OCI-LY3 (cell line): Measurements from ENCODE around the gene CPOX.
A peak's percentile ranks its signal among the peaks of the same experiment; 100 is the strongest.

Source experiments
- H2AFZ ChIP-seq: fragments of 200-600, 300-600 bp; shearing (Covaris generic); 2 replicates; pipeline ENCODE4 v1.6.0; 2014; ENCODE audit warnings: antibody characterized with exemption, low read depth, low read length
- H3K27ac ChIP-seq: fragments of 200-600, 300-600 bp; sonication (generic); 2 replicates; pipeline ENCODE4 v1.5.1; 2014; ENCODE audit warnings: mild to moderate bottlenecking, low read length, moderate library complexity, mixed read lengths
- H3K27me3 ChIP-seq: fragments of 200-600, 300-600 bp; sonication (generic); 2 replicates; pipeline ENCODE4 v1.6.1; 2014; ENCODE audit warnings: low read depth, low read length, mixed read lengths
- H3K36me3 ChIP-seq: fragments of 200-600, 300-600 bp; sonication (generic); replicated peaks from 2 replicates; pipeline ENCODE3; 2014; ENCODE audit warnings: low read depth, low read length, mixed read lengths
- H3K4me1 ChIP-seq: fragments of 300-600, 200-600 bp; sonication (generic); 2 replicates; pipeline ENCODE4 v1.6.1; 2014; ENCODE audit warnings: low read length, mixed read lengths
- H3K4me2 ChIP-seq: fragments of 200-600, 300-600 bp; sonication (generic); 2 replicates; pipeline ENCODE4 v1.6.1; 2014; ENCODE audit warnings: low read length, mixed read lengths
- H3K4me3 ChIP-seq: fragments of 300-600, 200-600 bp; sonication (generic); 2 replicates; pipeline ENCODE4 v1.5.1; 2014; ENCODE audit warnings: antibody characterized with exemption, mild to moderate bottlenecking, low read length, moderate library complexity
- H3K79me2 ChIP-seq: fragments of 300-600, 200-600 bp; shearing (Covaris generic); 2 replicates; pipeline ENCODE4 v1.6.1; 2014; ENCODE audit warnings: mild to moderate bottlenecking, low read length, mixed read lengths
- H3K9ac ChIP-seq: fragments of 300-600, 200-600 bp; shearing (Covaris generic); 2 replicates; pipeline ENCODE4 v1.6.0; 2014; ENCODE audit warnings: mild to moderate bottlenecking, low read length, moderate library complexity
- H3K9me3 ChIP-seq: fragments of 200-600, 300-600 bp; shearing (Covaris generic); 2 replicates; pipeline ENCODE4 v1.6.1; 2014; ENCODE audit warnings: low read length, mixed read lengths; ENCODE audit not compliant: insufficient read depth
- H4K20me1 ChIP-seq: fragments of 200-600, 300-600 bp; sonication (generic); 2 replicates; pipeline ENCODE4 v1.6.1; 2016; ENCODE audit warnings: low read length, mixed read lengths; ENCODE audit not compliant: insufficient read depth
- EZH2phosphoT487 ChIP-seq: fragments of 200-600 bp; shearing (Covaris generic); IDR thresholded peaks from 2 replicates; pipeline ENCODE4 v1.6.1; 2018; ENCODE audit warnings: antibody characterized with exemption, mixed run types, low read depth
- TF ChIP-seq, protein P1 (sequence below): fragments of 200-600, 300-600 bp; sonication (generic); IDR thresholded peaks from 2 replicates; pipeline ENCODE4 v1.5.1; 2014; ENCODE audit warnings: antibody characterized with exemption, low read length, low read depth

CPOX gene

DNA sequence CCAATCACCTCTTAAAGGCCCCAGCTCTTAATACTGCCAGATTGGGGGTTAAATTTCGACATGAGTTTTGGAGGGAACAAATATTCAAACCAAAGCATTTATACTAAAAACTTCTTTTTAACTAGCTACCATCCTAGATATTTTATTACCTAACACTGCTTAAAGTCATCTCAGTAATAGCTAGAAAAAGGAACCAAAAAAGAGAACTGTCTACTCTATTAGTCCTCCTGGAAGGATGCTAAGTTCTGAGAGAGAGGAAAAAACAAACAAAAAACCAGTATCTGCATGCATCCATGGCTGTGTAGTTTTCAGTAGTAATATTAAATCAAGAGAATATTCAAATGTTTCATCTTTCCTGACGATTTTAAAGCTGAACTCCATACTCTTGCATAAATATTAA is 5.8 kb downstream of the CPOX start:
- no peak for TF ChIP-seq EZH2phosphoT487
- TF ChIP-seq, protein P1, sequence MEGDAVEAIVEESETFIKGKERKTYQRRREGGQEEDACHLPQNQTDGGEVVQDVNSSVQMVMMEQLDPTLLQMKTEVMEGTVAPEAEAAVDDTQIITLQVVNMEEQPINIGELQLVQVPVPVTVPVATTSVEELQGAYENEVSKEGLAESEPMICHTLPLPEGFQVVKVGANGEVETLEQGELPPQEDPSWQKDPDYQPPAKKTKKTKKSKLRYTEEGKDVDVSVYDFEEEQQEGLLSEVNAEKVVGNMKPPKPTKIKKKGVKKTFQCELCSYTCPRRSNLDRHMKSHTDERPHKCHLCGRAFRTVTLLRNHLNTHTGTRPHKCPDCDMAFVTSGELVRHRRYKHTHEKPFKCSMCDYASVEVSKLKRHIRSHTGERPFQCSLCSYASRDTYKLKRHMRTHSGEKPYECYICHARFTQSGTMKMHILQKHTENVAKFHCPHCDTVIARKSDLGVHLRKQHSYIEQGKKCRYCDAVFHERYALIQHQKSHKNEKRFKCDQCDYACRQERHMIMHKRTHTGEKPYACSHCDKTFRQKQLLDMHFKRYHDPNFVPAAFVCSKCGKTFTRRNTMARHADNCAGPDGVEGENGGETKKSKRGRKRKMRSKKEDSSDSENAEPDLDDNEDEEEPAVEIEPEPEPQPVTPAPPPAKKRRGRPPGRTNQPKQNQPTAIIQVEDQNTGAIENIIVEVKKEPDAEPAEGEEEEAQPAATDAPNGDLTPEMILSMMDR: no peak
- peaks cover 11% of the 10 kb centered on the region for H3K36me3 ChIP-seq
- H3K27me3 ChIP-seq: peaks cover 5% of the 10 kb centered on the region; the same call in 1 of the 2 replicates
- H3K27ac ChIP-seq: no peak overlapping the region
- H2AFZ ChIP-seq: no peak overlapping the region
- H3K79me2 ChIP-seq: no peaks in the 10 kb centered on the region
- peak overlapping the region; percentile 61 for H3K4me2 ChIP-seq
- no peak overlapping the region for H3K9ac ChIP-seq
- peaks cover 18% of the 10 kb centered on the region for H3K4me1 ChIP-seq
- no peak overlapping the region for H3K4me3 ChIP-seq
- H4K20me1 ChIP-seq: peaks cover 8% of the 10 kb centered on the region; the same call in 1 of the 2 replicates
- no peaks in the 10 kb centered on the region for H3K9me3 ChIP-seq

DNA sequence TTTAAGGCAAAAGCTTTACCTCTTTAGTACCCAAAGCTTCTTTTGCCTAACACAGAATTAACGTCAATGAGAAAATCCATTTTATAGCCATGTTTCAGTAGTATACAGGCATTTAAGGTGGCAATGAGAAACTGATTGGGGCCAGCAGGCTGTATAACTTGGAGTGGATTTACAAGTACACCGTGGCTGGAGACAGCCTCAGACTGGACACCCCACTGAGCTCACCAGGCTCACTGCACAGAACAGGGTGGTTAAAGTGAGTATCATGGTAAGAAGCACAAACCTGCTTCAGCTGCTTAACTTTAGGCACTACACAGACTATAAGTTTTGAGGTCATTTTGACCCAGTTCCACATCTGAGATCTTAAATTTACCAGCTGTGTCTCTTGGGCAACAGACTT is 8.9 kb downstream of the CPOX start:
- Histone ChIP-seq H3K4me3 (no peak overlapping the region), H3K9ac (no peak overlapping the region), H3K27me3 (no peaks in the 10 kb centered on the region), H3K4me1 (peaks cover 13% of the 10 kb centered on the region), H3K4me2 (no peak overlapping the region), H3K79me2 (no peaks in the 10 kb centered on the region), H2AFZ (no peak overlapping the region), H3K36me3 (peaks cover 11% of the 10 kb centered on the region), H3K27ac (no peak overlapping the region), H4K20me1 (peaks cover 8% of the 10 kb centered on the region; the same call in 1 of the 2 replicates), H3K9me3 (no peaks in the 10 kb centered on the region)
- TF ChIP-seq, protein P1: no peak
- TF ChIP-seq EZH2phosphoT487: no peak

DNA sequence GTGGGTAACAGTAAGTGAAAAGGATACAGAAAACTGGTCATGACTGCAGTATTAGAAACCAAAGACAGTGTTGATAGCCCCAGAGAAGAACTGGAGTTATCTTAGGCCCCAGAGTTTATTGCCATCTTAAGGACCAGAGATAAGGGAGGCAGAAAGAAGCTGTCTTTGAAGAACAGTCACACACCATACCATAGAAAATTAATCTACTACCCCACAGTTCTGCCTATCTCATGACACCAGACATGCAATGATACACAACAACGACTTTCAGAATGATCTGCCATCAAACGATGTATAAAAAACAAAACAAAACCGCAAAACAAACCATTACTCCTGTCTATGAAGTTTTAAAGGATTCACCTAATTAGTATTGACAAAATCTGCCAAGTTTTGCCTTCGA is 9.6 kb downstream of the CPOX start:
- Histone ChIP-seq H4K20me1 (peaks cover 8% of the 10 kb centered on the region; the same call in 1 of the 2 replicates), H3K79me2 (no peaks in the 10 kb centered on the region), H3K9me3 (no peaks in the 10 kb centered on the region), H3K4me1 (peaks cover 13% of the 10 kb centered on the region), H2AFZ (no peak overlapping the region), H3K27ac (no peak overlapping the region), H3K27me3 (no peaks in the 10 kb centered on the region), H3K9ac (no peak overlapping the region), H3K36me3 (peaks cover 15% of the 10 kb centered on the region), H3K4me2 (no peak overlapping the region), H3K4me3 (no peak overlapping the region)
- TF ChIP-seq, protein P1: no peak
- TF ChIP-seq EZH2phosphoT487: no peak

DNA sequence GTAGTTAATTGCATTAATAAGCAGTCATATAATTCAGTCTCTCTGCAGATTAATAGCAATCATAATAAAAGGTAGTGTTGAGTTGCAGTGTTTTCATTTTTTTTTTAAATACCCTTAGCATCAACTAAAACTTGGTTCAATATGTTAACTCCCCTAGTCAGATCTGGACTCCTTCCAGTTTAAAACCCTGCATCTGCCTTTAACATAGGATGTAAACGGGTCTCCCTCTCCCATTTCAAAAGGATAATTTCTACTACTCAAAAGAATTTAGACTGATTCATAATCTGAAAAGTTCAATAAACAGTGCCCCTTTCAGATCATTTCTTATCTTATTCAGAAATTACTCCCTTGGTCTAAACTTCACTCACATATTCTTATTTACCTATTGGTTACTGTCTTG is 11.4 kb downstream of the CPOX start:
- Histone ChIP-seq H3K36me3 (peaks cover 13% of the 10 kb centered on the region), H3K27ac (no peak overlapping the region)

More for the DNA sequence above, 11.4 kb downstream of the CPOX start:
- Histone ChIP-seq H4K20me1 (peaks cover 2% of the 10 kb centered on the region; the same call in 1 of the 2 replicates), H3K9ac (no peak overlapping the region), H2AFZ (no peak overlapping the region), H3K4me3 (no peak overlapping the region), H3K9me3 (no peaks in the 10 kb centered on the region), H3K27me3 (no peaks in the 10 kb centered on the region), H3K4me1 (peaks cover 2% of the 10 kb centered on the region), H3K4me2 (no peak overlapping the region), H3K79me2 (no peaks in the 10 kb centered on the region)
- no peak for TF ChIP-seq EZH2phosphoT487
- TF ChIP-seq, protein P1: no peak
